ENCODE data around the gene GALNT12. TPM values are rescaled to one million over a fixed set of nuclear protein-coding genes. Genes with fewer than 3 reads are reported as not detected.
A peak's percentile ranks its signal among the peaks of the same experiment; 100 is the strongest.

The GALNT12 gene
- total RNA-seq, 2 donors from 2014 or later, result 69.6 to 145 TPM

GRCh38 chr9:98795295-98795955, 12.0 kb upstream of the GALNT12 start:
- TF ChIP-seq CTCF (IDR thresholded peaks at IDR 0.05), result no peak
- H3K4me3 ChIP-seq, result peak overlapping the region; percentile 64
- intact Hi-C loops (cut with DNase I), result no loop called here
- no peaks in the 10 kb centered on the region for H3K4me1 ChIP-seq
- H3K9me3 ChIP-seq, result no peaks in the 10 kb centered on the region
- H3K27me3 ChIP-seq, result no peaks in the 10 kb centered on the region
- no peaks in the 10 kb centered on the region for H3K36me3 ChIP-seq
- H3K9ac ChIP-seq (ENCODE audit: low read depth in 2 of 2, low read length in 2 of 2), result peak overlapping the region; percentile 55 to 67
- H3K27ac ChIP-seq, result no peak overlapping the region
- no peak for DNase-seq

DNA sequence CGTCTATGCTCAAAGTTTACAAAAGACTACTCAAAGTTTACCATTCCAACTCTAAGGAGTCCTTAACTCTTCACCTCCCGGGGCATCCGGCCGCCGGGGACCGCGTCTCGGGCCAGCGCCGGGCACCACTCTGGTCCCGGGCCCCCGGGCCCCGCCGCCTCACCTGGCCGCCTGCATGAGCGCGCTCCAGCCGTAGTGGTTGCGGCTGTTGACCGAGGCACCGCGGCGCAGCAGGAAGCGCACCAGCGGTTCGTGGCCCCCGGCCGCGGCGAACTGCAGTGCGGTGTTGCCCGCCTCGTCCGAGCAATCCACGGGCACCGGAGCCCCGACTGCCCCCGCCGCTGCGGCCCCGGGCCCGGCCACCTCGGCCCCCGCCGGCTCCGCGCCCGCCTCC, 11.5 kb upstream of the GALNT12 start:
- no peak overlapping the region for H3K27ac ChIP-seq
- H3K4me3 ChIP-seq, result peak overlapping the region; percentile 64
- intact Hi-C loops (cut with DNase I), result no loop called here
- H3K9me3 ChIP-seq, result no peaks in the 10 kb centered on the region
- no peaks in the 10 kb centered on the region for H3K27me3 ChIP-seq
- peak; percentile 44 for DNase-seq
- no peak for TF ChIP-seq CTCF (IDR thresholded peaks at IDR 0.05)
- no peaks in the 10 kb centered on the region for H3K4me1 ChIP-seq
- peak overlapping the region; percentile 55 to 67 for H3K9ac ChIP-seq (ENCODE audit: low read depth in 2 of 2, low read length in 2 of 2)
- no peaks in the 10 kb centered on the region for H3K36me3 ChIP-seq

DNA sequence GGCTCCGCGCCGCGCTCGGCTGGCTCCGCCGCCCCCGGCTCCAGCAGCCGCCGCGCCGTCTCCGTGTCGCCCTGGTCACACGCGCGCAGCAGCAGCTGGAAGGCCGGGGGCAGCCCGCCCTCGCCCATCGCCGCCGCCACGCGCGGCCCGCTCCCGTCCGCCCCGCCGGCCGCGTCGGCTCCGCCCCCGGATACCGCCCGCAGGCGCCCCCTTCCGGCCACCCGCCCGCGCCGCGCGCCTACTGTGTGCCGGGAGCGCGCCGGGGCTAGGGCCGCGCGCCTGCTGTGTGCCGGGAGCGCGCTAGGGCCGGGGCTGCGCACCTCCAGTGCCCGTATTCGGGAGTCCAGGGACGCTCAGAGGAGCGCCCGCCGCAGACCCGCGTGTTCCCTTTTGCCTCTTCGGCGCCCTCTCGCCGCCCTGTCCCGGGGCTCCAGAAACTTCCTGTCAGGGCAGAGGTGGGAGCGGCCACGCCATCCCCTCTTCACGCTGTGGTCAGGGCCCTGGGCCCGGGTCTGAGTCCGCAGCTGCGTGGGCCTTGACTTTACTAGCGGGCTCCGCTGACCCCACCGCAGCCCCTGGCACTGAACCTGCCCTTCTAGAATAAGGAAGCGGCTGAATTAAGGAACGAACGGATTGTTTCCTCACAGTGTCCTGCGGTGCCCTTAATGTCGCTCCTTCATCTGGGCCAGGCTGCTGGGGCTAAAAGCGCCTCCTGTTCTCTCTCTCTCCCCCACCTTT, 10.9 kb upstream of the GALNT12 start, which contains the start of gene ANKS6:
ANKS6 (minus strand) TSS at position 192 of the 738 bp plus-strand sequence; CDS start at position 128, 64 bp downstream.
- Histone ChIP-seq H3K4me1 (no peaks in the 10 kb centered on the region), H3K9ac (ENCODE audit: low read depth in 2 of 2, low read length in 2 of 2) (peak within 1 kb of the TSS; percentile 70 to 84), H3K36me3 (no peaks in the 10 kb centered on the region), H3K27ac (peak within 1 kb of the TSS; percentile 45), H3K27me3 (no peaks in the 10 kb centered on the region), H3K9me3 (no peaks in the 10 kb centered on the region), H3K4me3 (peak within 1 kb of the TSS; percentile 64)
- peak; percentile 88 for DNase-seq
- TF ChIP-seq CTCF (IDR thresholded peaks at IDR 0.05), result peak; percentile 24
- intact Hi-C loops (cut with DNase I), result no loop called here

DNA sequence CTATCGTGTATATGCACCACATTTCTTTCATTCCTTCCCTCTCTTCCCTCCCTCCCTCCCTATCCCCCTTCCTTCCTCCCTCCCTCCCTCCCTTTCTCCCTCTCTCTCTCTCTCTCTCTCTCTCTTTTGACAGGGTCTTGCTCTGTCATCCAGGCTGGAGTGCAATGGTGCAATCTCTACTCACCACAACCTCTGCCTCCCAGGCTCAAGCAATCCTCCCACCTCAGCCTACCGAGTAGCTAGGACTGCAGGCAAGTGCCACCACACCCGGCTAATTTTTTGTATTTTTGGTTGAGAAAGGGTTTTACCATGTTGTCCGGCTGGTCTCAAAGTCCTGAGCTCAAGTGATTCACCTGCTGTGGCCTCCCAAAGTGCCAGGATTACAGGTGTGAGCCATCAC, 10.0 kb upstream of the GALNT12 start:
- intact Hi-C loops (cut with DNase I), result no loop called here
- H3K4me3 ChIP-seq, result no peak overlapping the region
- TF ChIP-seq CTCF (IDR thresholded peaks at IDR 0.05), result no peak

GRCh38 chr9:98798254-98798653, 9.2 kb upstream of the GALNT12 start:
- intact Hi-C loops (cut with DNase I), result no loop called here
- Histone ChIP-seq H3K4me3 (no peak overlapping the region), H3K4me1 (no peaks in the 10 kb centered on the region), H3K36me3 (no peaks in the 10 kb centered on the region), H3K9me3 (no peaks in the 10 kb centered on the region), H3K9ac (ENCODE audit: low read depth in 2 of 2, low read length in 2 of 2) (no peak overlapping the region), H3K27ac (no peak overlapping the region), H3K27me3 (no peaks in the 10 kb centered on the region)
- no peak for DNase-seq
- no peak for TF ChIP-seq CTCF (IDR thresholded peaks at IDR 0.05)

More for the DNA sequence above, 10.0 kb upstream of the GALNT12 start:
- H3K27me3 ChIP-seq, result no peaks in the 10 kb centered on the region
- no peaks in the 10 kb centered on the region for H3K9me3 ChIP-seq
- H3K9ac ChIP-seq (ENCODE audit: low read depth in 2 of 2, low read length in 2 of 2), result no peak overlapping the region
- DNase-seq, result no peak
- H3K36me3 ChIP-seq, result no peaks in the 10 kb centered on the region
- H3K27ac ChIP-seq, result no peak overlapping the region
- no peaks in the 10 kb centered on the region for H3K4me1 ChIP-seq

All from colonic mucosa (tissue), 4 donors.